Progenitor cell of endocrine pancreas (in vitro differentiated cells): Measurements from ENCODE around the gene ANKMY1. TPM values are rescaled to one million over a fixed set of nuclear protein-coding genes. Genes with fewer than 3 reads are reported as not detected.

Experiments used
- DNase-seq: peaks from one replicate; pipeline ENCODE4 v3.0.0; 2021; ENCODE audit warnings: low spot score; ENCODE audit not compliant: unreplicated experiment
- H3K27ac Mint-ChIP-seq: 2 replicates; pipeline ENCODE4 v1.8.0; 2021; ENCODE audit warnings: mild to moderate bottlenecking, moderate library complexity, mixed read lengths
- H3K27me3 Mint-ChIP-seq: 2 replicates; pipeline ENCODE4 v1.8.0; 2021; ENCODE audit warnings: mixed read lengths
- H3K36me3 Mint-ChIP-seq: 2 replicates; pipeline ENCODE4 v1.8.0; 2022; ENCODE audit warnings: mixed read lengths; ENCODE audit not compliant: insufficient read depth
- H3K4me1 Mint-ChIP-seq: 2 replicates; pipeline ENCODE4 v1.8.0; 2021; ENCODE audit warnings: low read depth, mixed read lengths
- H3K4me3 Mint-ChIP-seq: 2 replicates; pipeline ENCODE4 v1.8.0; 2021; ENCODE audit warnings: low read depth, mild to moderate bottlenecking, moderate library complexity, mixed read lengths
- H3K9me3 Mint-ChIP-seq: 2 replicates; pipeline ENCODE4 v1.8.0; 2021; ENCODE audit warnings: low read depth, mixed read lengths
- total RNA-seq: library from RNA; stranded (reverse); gene quantifications from 2 replicates; pipeline ENCODE4 v1.2.1, GENCODE V29; 2021
- TF ChIP-seq, protein P1 (sequence below): fragments of 200-600 bp; sonication (generic); IDR thresholded peaks from one replicate; pipeline ENCODE4 v1.5.0; 2021; ENCODE audit warnings: antibody characterized with exemption, mild to moderate bottlenecking; ENCODE audit not compliant: unreplicated experiment

ANKMY1 gene
- total RNA-seq, 1 donor from 2014 or later: 29.2 TPM

DNA sequence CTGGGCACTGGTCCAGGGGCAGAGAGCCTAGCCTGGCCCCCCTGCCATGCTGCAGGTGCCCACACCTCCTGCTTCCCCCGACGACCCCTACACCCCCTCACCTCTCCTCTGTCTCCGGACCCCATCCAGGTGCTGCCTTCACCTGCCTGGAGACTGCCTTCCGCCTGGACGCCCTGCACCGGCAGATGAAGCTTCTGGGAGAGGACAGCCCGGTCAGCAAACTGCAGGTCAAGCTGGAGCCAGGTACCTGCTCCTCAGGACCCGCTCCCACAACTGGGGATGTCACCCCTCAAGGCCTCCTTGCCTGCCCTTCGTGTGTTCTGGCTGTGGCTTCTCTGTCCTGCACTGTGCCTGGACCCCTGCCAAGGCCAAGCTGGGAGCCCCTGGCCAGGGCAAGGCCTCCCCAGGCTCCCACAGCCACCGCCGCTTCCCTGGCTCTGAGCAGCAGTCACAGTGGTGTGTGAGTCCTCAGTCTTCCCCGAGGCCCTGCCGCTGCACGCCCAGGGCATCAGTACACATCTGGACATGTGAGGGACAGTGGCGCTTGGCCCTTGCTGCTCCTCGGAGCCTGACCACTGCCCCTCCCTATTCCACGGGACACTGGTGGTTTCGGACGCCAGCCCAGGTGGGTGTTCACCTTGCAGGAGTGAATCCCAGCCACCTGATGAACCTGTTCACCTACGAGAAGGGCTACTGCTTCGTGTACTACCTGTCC, 16.8 kb upstream of the ANKMY1 start:
- no peak overlapping the region for H3K27ac Mint-ChIP-seq
- no peaks in the 10 kb centered on the region for H3K27me3 Mint-ChIP-seq
- H3K36me3 Mint-ChIP-seq: peaks cover 1% of the 10 kb centered on the region
- H3K4me3 Mint-ChIP-seq: no peak overlapping the region
- no peak for DNase-seq
- H3K4me1 Mint-ChIP-seq: peaks cover under 1% of the 10 kb centered on the region
- TF ChIP-seq, protein P1, sequence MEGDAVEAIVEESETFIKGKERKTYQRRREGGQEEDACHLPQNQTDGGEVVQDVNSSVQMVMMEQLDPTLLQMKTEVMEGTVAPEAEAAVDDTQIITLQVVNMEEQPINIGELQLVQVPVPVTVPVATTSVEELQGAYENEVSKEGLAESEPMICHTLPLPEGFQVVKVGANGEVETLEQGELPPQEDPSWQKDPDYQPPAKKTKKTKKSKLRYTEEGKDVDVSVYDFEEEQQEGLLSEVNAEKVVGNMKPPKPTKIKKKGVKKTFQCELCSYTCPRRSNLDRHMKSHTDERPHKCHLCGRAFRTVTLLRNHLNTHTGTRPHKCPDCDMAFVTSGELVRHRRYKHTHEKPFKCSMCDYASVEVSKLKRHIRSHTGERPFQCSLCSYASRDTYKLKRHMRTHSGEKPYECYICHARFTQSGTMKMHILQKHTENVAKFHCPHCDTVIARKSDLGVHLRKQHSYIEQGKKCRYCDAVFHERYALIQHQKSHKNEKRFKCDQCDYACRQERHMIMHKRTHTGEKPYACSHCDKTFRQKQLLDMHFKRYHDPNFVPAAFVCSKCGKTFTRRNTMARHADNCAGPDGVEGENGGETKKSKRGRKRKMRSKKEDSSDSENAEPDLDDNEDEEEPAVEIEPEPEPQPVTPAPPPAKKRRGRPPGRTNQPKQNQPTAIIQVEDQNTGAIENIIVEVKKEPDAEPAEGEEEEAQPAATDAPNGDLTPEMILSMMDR: no peak
- no peaks in the 10 kb centered on the region for H3K9me3 Mint-ChIP-seq

DNA sequence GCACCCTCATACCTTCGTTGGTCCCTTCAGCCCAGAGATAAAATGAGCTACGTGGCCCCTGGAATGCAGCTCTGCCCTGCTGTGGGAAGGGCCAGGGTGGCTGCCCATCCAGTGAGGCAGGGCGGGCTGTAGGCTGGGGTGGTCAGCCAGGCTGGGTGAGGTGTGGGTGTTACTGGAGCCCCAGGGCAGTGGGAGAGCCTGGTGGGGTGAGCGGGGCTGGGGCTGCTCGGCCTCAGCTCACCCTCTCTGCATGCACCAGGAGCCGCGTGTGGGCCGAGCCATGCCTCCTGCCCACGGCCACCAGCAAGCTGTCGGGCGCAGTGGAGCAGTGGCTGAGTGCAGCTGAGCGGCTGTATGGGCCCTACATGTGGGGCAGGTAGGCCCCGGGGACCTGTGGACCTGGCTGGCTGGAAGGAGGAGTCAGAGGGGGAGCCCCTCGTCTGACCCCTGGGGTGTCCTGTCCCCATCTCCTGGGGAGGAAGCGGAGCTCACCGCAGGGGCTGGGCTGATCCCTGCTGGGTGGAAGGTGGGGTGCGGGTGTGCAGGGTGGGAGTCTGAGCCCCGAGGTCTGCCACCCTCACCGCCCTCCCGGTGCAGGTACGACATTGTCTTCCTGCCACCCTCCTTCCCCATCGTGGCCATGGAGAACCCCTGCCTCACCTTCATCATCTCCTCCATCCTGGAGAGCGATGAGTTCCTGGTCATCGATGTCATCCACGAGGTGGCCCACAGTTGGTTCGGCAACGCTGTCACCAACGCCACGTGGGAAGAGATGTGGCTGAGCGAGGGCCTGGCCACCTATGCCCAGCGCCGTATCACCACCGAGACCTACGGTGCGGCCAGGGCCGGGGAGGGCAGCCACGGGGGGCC, 16.0 kb upstream of the ANKMY1 start:
- no peaks in the 10 kb centered on the region for H3K9me3 Mint-ChIP-seq
- H3K4me1 Mint-ChIP-seq: peaks cover 4% of the 10 kb centered on the region
- peak overlapping the region; percentile 52 for H3K27ac Mint-ChIP-seq
- H3K4me3 Mint-ChIP-seq: no peak overlapping the region
- H3K27me3 Mint-ChIP-seq: no peaks in the 10 kb centered on the region
- DNase-seq: no peak
- H3K36me3 Mint-ChIP-seq: peaks cover 1% of the 10 kb centered on the region
- TF ChIP-seq, protein P1: no peak

DNA sequence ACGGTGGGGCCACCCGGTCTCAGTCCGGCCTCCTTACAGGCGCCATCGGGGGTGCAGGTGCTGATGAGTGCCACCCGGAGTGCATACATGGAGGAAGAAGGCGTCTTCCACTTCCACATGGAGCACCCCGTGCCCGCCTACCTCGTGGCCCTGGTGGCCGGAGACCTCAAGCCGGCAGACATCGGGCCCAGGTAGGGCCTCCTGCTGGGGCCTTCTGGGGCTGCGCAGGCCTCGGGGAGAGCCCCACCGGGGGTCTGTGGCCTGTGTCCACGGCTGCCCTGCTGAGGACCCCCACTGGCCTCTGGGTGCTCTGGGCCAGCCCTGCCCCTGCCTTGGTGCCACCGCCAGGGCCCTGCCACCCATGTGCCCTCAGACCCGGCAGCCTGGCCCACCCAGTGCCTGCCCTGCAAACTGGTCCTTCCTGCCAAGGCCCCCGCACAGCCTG, 15.3 kb upstream of the ANKMY1 start:
- TF ChIP-seq, protein P1: no peak
- Mint-ChIP-seq H3K4me3 (no peak overlapping the region), H3K27me3 (no peaks in the 10 kb centered on the region), H3K4me1 (peaks cover 4% of the 10 kb centered on the region), H3K9me3 (no peaks in the 10 kb centered on the region), H3K27ac (no peak overlapping the region), H3K36me3 (peaks cover 1% of the 10 kb centered on the region)
- DNase-seq: no peak

DNA sequence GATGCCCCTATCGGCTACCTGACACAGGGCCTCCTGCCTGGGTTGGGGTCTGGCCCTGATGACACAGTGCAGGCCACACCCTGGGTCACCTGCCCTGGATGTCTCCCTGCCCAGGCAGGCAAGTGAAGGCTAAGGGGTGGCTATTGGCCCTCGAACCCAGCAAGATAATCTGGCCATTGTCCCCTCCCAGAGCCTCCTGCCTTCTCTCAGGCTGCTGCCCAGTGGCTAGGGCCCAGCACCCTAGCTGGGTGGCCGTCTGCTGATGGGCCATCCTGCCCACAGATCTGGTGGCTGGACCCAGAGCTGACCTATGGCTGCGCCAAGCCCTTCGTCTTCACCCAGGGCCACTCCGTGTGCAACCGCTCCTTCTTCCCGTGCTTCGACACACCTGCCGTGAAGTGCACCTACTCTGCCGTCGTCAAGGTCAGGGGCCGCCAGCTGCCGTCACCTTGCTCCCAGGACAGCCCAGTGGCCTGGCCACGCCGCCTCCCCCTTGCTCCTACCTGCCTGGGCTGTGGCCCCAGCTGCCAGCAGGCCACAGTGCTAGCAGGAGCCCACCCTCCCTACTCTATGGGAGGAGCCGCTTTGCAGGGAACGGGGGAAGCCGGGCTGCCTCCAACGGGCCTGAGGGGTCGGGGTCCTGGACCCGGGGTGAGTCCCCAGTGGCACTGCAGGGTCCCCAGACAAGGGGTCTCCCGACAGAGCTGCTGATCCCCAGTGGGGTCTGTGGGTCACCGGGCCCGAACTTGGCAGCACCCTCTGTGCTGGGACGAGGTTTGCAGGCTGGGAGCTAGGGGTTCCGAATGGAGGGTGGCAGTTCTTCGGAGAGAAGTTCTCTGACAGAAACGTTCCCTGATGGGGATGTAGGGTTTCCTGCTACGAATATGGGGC, 14.6 kb upstream of the ANKMY1 start:
- DNase-seq: no peak
- TF ChIP-seq, protein P1: no peak
- peaks cover 8% of the 10 kb centered on the region for H3K4me1 Mint-ChIP-seq
- H3K9me3 Mint-ChIP-seq: no peaks in the 10 kb centered on the region
- H3K27ac Mint-ChIP-seq: no peak overlapping the region
- H3K36me3 Mint-ChIP-seq: peaks cover 1% of the 10 kb centered on the region
- H3K27me3 Mint-ChIP-seq: no peaks in the 10 kb centered on the region
- no peak overlapping the region for H3K4me3 Mint-ChIP-seq
